A673 (cell line): Measurements from ENCODE around the gene OMD. TPM values are rescaled to one million over a fixed set of nuclear protein-coding genes. Genes with fewer than 3 reads are reported as not detected.

Experiments
- BruUV-seq: library from RNA; stranded (reverse); fragments of 400-500 nt; replicated peaks from 2 replicates; lab custom pipeline; 2021; lab: Mats Ljungman, UMichigan
- CTCF ChIA-PET: fragments of 300-600 bp; sonication (Branson Sonifier 250); formaldehyde crosslinking; loops from one replicate; lab custom pipeline; 2022; ENCODE audit warnings: antibody characterized with exemption; lab: Charles Lee
- POLR2A ChIA-PET: fragments of 300-600 bp; sonication (Branson Sonifier 250); formaldehyde crosslinking; loops from one replicate; lab custom pipeline; 2022; ENCODE audit warnings: antibody characterized with exemption; ENCODE audit not compliant: low non-redundant PET; lab: Charles Lee
- DNase-seq: peaks from one replicate; pipeline ENCODE4 v3.0.0-alpha.2; 2015; ENCODE audit warnings: low spot score
- H3K27ac ChIP-seq: fragments of 200-600 bp; sonication (generic); 2 replicates; pipeline ENCODE4 v1.5.1; 2016; ENCODE audit warnings: mixed run types, low read depth, mild to moderate bottlenecking, mixed read lengths, antibody characterized with exemption, low read length; ENCODE audit not compliant: poor library complexity, severe bottlenecking
- H3K27me3 ChIP-seq: fragments of 200-600 bp; sonication (generic); replicated peaks from 2 replicates; pipeline ENCODE4 v1.6.1; 2017; ENCODE audit warnings: mixed run types, low read depth, mild to moderate bottlenecking, mixed read lengths, antibody characterized with exemption, low read length; ENCODE audit not compliant: insufficient read depth, poor library complexity
- H3K36me3 ChIP-seq: fragments of 200-600 bp; sonication (generic); 2 replicates; pipeline ENCODE4 v1.6.1; 2016; ENCODE audit warnings: mixed run types, mild to moderate bottlenecking, mixed read lengths, antibody characterized with exemption, low read length; ENCODE audit not compliant: insufficient read depth, poor library complexity, severe bottlenecking
- H3K4me1 ChIP-seq: fragments of 200-600 bp; sonication (generic); 2 replicates; pipeline ENCODE4 v1.6.1; 2017; ENCODE audit warnings: mixed run types, mild to moderate bottlenecking, mixed read lengths, antibody characterized with exemption, low read length; ENCODE audit not compliant: insufficient read depth, poor library complexity, severe bottlenecking
- H3K4me3 ChIP-seq: fragments of 200-600 bp; sonication (generic); 2 replicates; pipeline ENCODE4 v1.5.1; 2016; ENCODE audit warnings: low read depth, mixed run types, mild to moderate bottlenecking, mixed read lengths, low read length; ENCODE audit not compliant: poor library complexity, severe bottlenecking
- H3K9me3 ChIP-seq: fragments of 200-600 bp; sonication (generic); 2 replicates; pipeline ENCODE4 v1.6.1; 2016; ENCODE audit warnings: mixed run types, low read depth, mild to moderate bottlenecking, mixed read lengths, antibody characterized with exemption, low read length; ENCODE audit not compliant: poor library complexity, severe bottlenecking
- CTCF ChIP-seq: fragments of 300-800, 200-600 bp; sonication (generic); conservative IDR thresholded peaks from 2 replicates; pipeline ENCODE4 v1.5.1; 2017; ENCODE audit warnings: low read depth, mild to moderate bottlenecking, antibody characterized with exemption, low read length, moderate library complexity, mixed read lengths
- EZH2 ChIP-seq: fragments of 200-600 bp; sonication (generic); IDR thresholded peaks from 2 replicates; pipeline ENCODE4 v1.6.1; 2017; ENCODE audit warnings: borderline replicate concordance, low read depth, mild to moderate bottlenecking, mixed read lengths, antibody characterized with exemption, low read length; ENCODE audit not compliant: poor library complexity, severe bottlenecking
- intact Hi-C: fragments of 100-400 bp; cut with micrococcal nuclease; formaldehyde crosslinking; loops from one replicate; pipeline ENCODE4 v1.10.0; 2022; ENCODE audit not compliant: unreplicated experiment
- total RNA-seq: library from RNA; stranded (reverse); gene quantifications from 2 replicates; pipeline ENCODE4 v1.2.3, GENCODE V29; 2021

OMD gene
- total RNA-seq, 1 experiment from 2014 or later = not detected

- Histone ChIP-seq H3K27ac (no peak overlapping the region), H3K4me3 (no peak overlapping the region), H3K9me3 (peaks cover 1% of the 10 kb centered on the region), H3K4me1 (peaks cover 31% of the 10 kb centered on the region), H3K27me3 (no peaks in the 10 kb centered on the region), H3K36me3 (no peaks in the 10 kb centered on the region)
- no peak for TF ChIP-seq EZH2
- no peak for TF ChIP-seq CTCF
- intact Hi-C loops = no loop called here
- DNase-seq = no peak
- ChIA-PET POLR2A (no interaction called here), CTCF (no interaction called here)
- BruUV-seq = no TSS peak
Observed at GRCh38 chr9:92402826-92403745, 21.2 kb downstream of the OMD start.

DNA sequence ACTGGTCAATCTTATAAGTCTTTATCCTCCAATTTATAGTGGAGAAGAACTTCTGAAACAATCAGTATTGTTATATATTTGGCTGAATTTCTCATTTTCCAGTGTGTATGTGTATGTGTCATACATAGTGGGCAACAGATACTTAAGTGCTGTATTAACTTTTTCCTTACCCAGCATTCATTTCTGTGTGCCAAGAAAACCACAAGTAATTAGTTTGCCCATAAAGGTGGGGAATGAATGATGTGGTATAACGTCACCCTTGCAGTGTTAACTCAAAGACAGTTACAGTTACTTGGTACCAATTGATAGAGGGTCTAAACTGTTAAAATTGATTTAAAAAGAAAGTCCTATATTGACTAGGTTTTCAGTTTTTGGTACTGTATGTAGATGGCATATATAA is 21.9 kb downstream of the OMD start:
- no peaks in the 10 kb centered on the region for H3K36me3 ChIP-seq
- H3K9me3 ChIP-seq = peaks cover 6% of the 10 kb centered on the region
- BruUV-seq = no TSS peak
- H3K27me3 ChIP-seq = no peaks in the 10 kb centered on the region
- no peak for DNase-seq
- ChIA-PET CTCF (no interaction called here), POLR2A (no interaction called here)
- H3K27ac ChIP-seq = no peak overlapping the region
- no peak overlapping the region for H3K4me3 ChIP-seq
- H3K4me1 ChIP-seq = peaks cover 31% of the 10 kb centered on the region
- intact Hi-C loops = no loop called here
- no peak for TF ChIP-seq EZH2
- no peak for TF ChIP-seq CTCF

- H3K4me1 ChIP-seq = no peaks in the 10 kb centered on the region
- no peak overlapping the region for H3K27ac ChIP-seq
- no peak for TF ChIP-seq CTCF
- TF ChIP-seq EZH2 = no peak
- ChIA-PET POLR2A (no interaction called here), CTCF (no interaction called here)
- no peak overlapping the region for H3K4me3 ChIP-seq
- intact Hi-C loops = no loop called here
- H3K27me3 ChIP-seq = no peaks in the 10 kb centered on the region
- DNase-seq = no peak
- BruUV-seq = no TSS peak
- no peaks in the 10 kb centered on the region for H3K36me3 ChIP-seq
- H3K9me3 ChIP-seq = peaks cover 6% of the 10 kb centered on the region
Observed at GRCh38 chr9:92397853-92398252, 26.4 kb downstream of the OMD start.
